GM19099 (cell line): ENCODE data around the gene KPNB1.

Experiments
- POLR2A ChIP-seq: IDR thresholded peaks from 3 replicates; pipeline ENCODE4 v1.6.1; 2011; ENCODE audit warnings: low read depth; ENCODE audit not compliant: insufficient read length; ENCODE audit errors: extremely low read depth

KPNB1 gene

DNA sequence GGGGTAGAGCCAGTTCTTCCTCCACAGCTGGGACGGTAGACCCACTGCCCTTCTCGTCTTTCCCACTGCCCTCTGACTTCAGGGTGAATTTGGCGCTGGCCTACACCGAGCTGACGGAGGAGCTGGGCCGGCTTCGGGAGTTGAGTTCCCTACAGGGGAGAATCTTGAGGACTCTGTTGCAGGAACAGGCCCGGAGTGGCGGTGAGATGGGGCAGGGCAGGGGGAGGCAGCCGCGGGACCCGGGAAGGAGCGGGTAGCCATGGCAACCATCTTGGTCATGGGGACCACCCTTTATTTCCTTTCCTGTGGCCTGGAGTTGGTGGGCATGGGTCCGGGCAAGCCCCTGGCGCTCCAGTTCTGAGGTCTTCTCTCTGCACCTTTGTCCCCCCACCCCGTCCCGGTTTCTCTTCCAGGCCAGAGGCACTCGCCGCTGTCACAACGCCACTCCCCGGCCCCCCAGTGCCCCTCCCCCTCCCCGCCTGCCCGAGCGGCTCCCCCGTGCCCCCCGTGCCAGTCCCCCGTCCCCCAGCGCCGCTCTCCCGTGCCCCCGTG is 58.7 kb downstream of the KPNB1 start:
- TF ChIP-seq POLR2A = no peak

DNA sequence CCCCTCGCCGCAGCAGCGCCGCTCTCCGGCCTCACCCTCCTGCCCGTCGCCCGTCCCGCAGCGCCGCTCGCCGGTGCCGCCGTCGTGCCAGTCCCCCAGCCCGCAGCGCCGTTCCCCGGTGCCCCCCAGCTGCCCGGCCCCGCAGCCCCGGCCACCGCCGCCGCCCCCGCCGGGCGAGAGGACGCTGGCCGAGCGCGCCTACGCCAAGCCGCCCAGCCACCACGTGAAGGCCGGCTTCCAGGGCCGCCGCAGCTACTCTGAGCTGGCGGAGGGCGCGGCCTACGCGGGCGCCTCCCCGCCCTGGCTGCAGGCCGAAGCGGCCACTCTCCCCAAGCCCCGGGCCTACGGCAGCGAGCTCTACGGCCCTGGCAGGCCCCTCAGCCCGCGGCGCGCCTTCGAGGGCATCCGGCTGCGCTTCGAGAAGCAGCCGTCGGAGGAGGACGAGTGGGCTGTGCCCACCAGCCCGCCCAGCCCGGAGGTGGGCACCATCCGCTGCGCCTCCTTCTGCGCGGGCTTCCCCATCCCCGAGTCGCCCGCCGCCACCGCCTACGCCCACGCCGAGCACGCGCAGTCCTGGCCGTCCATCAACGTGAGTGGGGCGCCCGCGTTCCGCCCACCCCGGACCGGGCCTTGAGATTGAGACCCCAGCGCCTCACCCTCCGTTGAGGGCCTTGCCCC is 59.3 kb downstream of the KPNB1 start:
- TF ChIP-seq POLR2A = no peak

DNA sequence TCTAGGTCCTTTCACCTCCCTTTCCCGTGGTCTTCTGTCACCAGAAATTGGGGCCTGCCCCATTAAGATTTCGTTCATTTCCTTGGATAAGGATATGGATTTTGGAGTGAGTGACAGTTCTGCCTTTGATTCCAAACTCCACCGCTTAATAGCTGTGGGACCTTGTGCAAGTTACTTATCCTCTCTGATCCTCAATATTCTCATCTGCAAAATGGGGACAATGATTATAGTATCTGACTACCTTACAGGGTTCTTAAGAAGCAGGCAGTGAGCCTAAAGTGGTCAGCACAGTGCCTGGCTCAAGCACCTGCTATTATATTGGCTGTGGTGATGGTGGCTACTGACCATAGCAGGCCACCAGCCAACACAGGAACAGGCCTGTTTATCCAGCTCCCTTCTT is 59.9 kb downstream of the KPNB1 start:
- TF ChIP-seq POLR2A = no peak

DNA sequence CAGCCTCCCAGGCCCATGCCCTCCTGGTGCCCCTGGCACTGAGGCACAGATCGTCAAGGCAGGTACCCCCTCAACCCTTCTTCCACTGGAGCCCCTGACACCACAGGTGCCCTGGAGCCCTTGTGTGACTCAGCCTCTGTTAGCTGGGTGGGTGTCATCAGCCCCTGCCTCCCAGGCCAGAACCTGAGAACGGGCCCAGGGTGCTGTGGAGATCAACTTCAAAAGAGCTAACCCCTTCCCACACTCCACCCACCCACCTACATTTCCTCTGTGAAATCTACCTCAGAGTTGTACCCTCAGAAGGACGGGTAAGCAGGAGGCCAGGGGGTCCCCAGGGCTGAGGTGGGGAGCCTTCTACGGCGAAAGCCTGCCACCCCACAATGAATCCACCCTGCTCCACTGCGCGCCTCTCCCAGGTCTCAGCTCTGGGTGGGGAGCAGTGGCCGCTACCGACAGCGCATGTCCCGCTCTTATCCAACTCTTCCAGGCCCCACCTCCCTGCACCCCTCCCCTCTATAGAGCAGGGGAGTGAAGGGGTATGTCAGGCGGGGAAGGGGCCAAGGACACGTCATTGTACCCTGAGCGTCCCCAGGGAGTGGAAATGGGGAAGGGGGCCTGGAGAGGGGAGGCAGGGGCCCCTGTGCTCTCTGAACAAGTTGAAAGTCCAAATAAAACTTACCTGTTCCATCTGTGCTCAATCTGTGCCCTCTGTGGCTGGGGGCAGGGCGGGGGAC is 61.8 kb downstream of the KPNB1 start:
- TF ChIP-seq POLR2A = no peak

DNA sequence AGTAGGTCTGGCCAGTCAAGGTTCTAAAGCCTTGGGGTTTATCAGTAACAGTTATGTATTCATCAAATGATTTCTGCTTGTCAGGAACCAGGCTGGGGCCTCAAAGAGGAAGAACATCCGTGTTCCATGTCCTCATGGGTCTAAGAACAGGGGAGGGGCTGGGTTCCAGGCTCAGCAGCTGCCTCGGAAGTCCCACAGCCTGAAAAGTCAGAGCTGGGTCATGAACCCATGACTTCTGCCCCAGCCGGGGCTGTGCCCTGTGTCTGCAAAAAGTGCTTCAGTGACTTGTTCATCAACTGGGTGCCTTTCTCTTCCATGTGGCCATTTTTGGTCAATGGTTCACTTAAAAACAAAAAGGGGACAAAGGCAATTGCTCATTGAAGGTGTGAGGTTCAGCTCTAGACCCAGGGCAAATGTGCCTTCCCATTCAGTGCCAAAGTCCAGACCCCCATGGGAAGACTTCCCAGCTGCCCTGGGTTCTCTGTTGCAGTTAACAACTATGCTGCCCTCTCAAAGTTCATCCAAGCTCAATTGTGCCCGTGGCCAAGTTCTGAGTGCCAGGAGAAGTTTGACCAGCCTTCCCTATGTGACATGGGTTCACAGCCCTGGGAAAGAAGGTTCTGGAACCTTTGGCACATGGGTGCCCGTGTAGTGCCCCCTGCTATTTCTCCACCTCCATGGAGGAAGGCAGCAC is 62.8 kb downstream of the KPNB1 start:
- TF ChIP-seq POLR2A = no peak

DNA sequence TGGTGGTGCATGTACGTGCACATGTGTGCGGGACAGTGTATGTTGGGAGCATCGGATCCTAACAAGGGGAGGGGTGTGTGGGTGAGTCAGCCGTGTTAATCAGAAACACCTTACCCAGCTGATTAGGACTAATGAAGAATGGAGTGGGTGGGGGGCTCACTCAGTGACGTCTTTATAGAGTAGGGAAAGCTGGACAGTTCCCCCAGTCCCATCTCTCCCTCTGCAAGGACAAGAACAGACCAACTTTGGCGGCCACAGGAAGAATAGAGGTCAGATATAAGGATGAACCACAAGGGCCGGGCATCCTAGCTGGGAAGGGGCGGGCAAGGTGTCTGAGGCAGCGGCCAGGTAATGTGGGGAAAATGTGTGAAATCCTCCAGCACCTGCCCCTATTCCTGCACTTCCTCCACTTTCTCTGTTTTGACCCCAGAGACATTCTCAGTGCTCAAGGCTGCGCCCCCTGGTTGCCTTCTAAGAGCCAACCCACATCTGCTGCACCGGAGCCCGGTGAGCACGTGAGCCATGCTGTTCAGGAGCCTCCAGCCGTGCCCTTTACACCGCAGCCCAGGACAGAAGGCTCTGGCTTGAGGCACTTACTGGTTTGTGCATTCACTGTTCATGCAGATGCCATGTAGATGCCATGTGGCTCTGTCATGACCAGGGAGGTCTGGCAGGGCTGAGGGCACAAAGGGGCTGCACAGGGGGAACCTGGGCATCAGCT is 64.4 kb downstream of the KPNB1 start:
- no peak for TF ChIP-seq POLR2A

DNA sequence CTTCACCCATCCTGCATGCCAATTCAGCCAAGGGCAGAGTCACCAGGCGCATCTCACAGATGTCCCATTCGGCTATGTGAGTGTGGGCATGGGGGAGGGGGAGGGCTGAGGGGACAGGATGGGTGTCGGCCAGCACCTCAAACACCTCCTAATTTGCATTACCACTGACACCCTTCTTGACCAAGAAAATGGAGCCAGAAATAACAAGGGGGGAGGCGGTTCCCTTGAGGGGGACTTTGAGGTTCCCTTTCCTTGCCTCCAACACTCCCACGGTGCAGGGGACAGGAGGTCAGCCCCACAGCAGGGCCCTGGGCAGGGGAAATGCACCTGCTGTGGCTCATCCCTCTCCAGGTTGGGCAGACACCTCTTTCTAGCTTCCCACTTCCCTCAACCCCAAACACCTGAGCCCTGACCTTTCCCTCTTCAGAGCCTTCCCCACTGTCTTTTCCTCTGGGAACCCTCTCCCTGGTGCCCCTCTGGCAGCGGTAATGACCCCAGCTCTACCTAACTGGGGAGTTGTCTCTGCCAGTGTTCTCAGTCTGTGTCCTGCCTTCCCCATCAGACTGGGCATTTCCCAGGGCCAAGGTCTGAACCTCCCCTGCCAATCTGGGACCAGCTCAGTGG is 65.2 kb downstream of the KPNB1 start:
- no peak for TF ChIP-seq POLR2A

DNA sequence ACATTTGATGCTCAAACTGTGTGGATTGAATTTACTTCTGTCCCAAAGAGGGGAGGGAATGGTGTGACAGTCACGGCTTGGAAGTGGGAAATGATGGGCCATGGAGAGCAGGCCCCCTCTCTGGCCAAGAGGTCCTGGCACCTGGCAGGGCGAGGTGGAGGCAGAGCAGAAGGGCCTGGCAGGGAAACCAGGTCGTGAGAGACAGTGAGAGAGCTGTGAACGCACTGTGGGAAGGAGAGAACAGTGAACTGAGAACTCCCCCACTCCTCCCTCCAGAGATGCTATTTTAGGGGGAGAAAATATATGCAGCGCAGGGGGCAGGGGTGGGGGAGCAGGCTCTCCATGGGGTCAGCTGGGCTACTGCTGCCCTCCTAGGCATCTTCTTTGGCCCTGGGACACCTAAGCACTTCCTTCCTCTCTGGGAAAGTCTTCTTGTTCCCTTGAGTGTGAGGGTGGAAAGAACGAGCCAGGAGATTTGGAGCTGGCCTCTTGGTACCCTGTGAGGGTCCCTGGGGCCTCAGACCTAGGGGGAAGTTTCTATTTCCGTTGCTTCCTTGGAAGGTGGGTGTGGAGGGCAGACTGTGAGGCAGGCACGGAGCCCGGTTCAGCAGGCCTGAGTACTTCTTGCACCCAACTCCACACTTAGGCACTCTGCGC is 66.1 kb downstream of the KPNB1 start:
- TF ChIP-seq POLR2A = no peak

DNA sequence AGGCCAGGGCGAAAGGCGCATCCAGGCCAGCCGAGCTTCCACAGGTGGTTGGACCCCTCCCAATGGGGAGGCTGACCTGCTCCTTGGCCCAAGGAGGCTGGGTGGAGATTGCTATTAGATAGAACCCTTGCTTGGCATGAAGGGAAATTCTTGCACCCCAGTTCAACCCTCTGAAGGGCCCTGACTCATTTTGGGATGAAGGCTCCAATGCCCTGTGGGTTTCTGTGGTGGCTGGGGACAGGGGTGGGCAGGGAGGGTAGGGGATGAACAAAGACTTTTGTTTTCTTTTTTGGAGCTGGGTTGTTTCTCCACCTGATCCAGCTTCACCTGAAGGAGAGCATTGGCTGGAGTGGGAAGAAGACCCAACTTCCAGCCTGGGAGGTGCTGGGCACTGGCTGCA is 66.7 kb downstream of the KPNB1 start:
- TF ChIP-seq POLR2A = no peak

DNA sequence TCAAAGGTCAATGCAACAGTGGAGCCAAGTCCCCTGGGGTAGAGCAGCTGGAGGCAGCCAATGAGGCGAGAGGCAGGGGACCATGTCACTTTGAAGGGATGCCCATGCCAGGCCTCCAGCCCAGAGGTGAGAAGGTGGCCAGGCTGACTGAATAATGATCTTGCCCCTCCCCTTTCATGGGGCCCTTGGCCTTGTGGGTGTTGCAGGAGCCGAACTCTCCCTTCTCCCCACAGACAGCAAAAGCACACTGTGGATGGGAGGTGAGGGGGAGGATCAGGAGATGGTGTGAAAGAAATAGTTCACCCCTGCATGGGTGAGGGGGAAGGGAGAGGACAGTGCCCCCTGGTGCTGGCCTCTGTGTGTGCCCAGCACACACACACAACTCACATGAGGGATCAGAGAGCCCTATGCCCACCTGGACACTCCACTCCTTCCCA is 67.6 kb downstream of the KPNB1 start:
- TF ChIP-seq POLR2A = no peak

DNA sequence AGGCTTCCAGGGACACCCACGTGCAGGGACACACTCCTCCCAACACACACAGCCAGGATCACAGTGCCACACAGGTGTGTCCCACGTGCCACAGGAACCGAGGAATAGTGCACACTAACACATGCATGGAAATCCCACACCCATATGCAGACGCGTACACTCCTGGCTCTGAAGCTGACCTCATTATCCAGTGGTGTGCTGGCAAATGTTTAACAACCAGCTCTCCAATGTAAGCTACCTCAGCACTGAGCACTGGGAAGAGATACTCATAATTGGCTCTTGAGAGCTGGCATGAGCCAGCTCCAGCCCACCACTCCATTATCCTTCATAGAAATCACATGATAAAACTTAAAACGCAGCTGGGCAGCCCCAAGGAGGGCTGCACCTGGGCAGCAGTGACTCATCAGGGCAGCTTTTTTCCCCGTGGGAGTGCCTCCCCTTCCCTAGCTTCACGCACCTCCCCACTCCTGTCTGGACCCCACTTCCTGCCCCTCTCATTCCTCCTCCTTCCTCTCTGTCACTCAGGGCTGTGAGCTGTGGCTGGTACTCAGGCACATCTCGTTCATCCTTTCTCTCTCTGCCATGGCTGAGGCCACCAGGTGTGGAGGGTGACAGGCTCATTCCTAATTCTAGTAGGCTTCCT is 68.4 kb downstream of the KPNB1 start:
- TF ChIP-seq POLR2A = no peak

DNA sequence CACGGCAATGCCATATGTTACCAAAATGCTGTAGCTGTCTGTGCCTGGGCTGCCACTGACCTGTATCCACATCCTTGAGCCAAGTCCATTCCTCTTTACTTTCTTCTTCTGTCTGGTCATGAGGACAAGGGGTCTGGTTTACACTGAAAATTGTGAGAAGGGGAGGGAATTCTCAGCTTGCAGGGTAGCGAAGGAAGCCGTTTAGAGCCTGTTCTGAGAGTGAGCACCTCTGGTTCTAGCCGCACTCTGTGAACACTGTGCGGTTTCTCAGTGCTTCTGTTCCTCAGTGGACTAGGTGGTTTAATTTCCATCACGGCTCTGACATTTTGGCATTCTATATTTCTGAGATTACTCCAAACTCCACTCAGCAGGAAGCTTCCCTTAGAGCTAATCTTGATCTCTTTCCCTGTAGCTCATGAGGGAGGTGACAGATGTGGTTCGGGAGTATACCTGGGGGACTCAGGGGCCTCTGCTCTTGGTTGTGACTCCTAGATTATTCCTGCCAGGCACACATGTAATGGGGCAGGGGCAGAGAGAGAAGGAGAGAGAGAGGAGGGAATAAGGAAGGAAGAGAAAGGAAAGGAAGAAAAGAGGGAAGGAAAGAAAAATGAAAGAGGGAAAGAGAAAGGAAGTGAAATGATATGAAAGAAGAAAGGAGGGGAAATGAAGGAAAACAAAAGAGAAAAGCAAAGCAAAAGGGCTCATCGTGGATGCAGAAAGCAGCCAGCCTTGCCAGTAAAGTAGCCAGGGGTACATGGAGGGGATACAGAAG is 69.1 kb downstream of the KPNB1 start:
- no peak for TF ChIP-seq POLR2A

DNA sequence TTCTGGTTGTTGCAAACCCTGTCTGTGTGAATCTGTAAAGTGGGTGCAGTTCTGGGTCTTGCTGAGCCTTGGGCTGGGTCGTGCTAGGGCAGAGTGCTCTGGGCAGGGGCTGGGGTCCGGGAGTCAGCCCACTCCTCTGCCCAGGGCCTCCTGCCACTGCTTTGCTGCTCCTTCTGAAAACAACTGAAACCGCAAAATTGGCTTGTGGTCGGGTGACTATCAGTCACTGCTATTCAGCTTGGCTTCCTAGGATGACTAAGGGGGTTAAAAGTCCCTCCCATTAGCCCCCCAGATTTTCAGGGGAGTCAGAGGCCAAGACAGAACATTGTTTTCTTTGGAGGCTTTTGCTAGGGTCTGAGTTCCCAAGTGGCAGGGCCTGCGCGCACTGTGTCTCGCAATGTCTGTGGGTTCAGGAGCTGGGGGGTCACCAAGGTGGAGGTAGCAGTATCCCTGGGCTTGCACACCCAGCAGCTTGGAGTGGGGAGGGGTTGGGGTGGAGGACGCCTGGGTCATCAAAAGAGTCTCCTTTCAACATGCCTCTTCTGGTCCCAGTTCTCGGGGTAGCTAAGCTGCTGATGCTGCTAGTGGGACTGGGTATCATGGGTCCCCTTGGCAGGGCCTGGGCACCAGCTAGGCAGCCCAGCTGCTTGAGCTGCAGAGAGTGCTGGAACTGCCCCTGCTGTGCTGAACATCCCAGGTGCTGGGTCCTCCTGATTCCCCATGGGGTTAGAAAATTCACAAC is 69.9 kb downstream of the KPNB1 start:
- no peak for TF ChIP-seq POLR2A

DNA sequence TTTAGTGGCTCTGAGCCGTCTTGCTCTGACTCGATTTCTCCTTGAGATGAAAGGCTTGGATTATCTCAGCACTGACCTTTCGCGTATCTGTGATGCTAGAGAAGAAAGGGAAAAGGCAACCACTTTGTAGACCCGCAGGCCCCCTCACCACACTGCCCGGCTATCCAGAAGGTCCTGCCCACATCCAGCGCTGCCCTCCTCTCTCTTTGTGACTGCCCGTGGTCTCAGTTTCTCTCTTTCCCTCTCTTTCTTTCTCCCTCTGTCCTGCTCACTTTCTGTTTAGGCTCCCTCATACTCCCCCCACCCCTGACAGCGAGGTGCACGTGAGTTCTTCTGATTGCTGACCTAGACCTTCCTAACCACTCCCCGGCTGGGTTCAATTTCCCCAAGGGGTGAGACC is 70.5 kb downstream of the KPNB1 start:
- TF ChIP-seq POLR2A = no peak
